GM12878 (cell line): ENCODE results near the gene KLHL24. TPM values are rescaled to one million over a fixed set of nuclear protein-coding genes. Genes with fewer than 3 reads are reported as not detected.

ENCODE experiments used
- ATAC-seq: fragments of 200-7000 bp; cut with Tn5 transposase; 3 replicates; pipeline ENCODE4 v1.9.1; 2020; ENCODE audit warnings: mild to moderate bottlenecking, moderate library complexity
- BruUV-seq: library from RNA; stranded (reverse); fragments of 400-500 nt; replicated peaks from 2 replicates; lab custom pipeline; 2021; lab: Mats Ljungman, UMichigan
- CTCF ChIA-PET: fragments of 300-600 bp; sonication (Branson Sonifier 250); formaldehyde crosslinking; extraction: SDS; loops from one replicate; lab custom pipeline; 2021; ENCODE audit warnings: inconsistent platforms; lab: Yijun Ruan, JAX
- POLR2A ChIA-PET: fragments of 350-600 bp; formaldehyde crosslinking; extraction: SDS; loops from one replicate; lab custom pipeline; 2021; ENCODE audit warnings: inconsistent platforms; lab: Charles Lee
- RAD21 ChIA-PET: fragments of 300-600 bp; sonication (Branson Sonifier 250); formaldehyde crosslinking; loops from one replicate; lab custom pipeline; 2023; ENCODE audit warnings: antibody characterized with exemption; ENCODE audit not compliant: unreplicated experiment; lab: Charles Lee
- SMC1A ChIA-PET: fragments of 300-600 bp; sonication (Branson Sonifier 250); formaldehyde crosslinking; loops from one replicate; lab custom pipeline; 2023; ENCODE audit not compliant: unreplicated experiment, uncharacterized antibody; lab: Charles Lee
- DNase-seq: peaks from one replicate; pipeline ENCODE4 v3.0.0-alpha.2; 2011; ENCODE audit warnings: low read depth, low spot score
- FAIRE-seq: peaks from 3 replicates; lab custom pipeline; 2011; peaks lifted over from hg19 to GRCh38; lab: Jason Lieb, UNC
- H2AFZ ChIP-seq: 2 replicates; pipeline ENCODE4 v1.6.0; 2011; ENCODE audit warnings: low read depth, low read length, control low read depth; ENCODE audit not compliant: control insufficient read depth
- H3K27ac ChIP-seq: 2 replicates; pipeline ENCODE4 v1.5.1; 2011; ENCODE audit warnings: control low read depth; ENCODE audit not compliant: control insufficient read depth, insufficient read depth
- H3K27me3 ChIP-seq, 2 experiments: replicated peaks in 1 of 2; 2 replicates each; pipeline versions ENCODE4 v1.6.0 to v1.6.1; 2011; ENCODE audit warnings: low read length in 1 of 2; ENCODE audit not compliant: control insufficient read depth in 2 of 2, insufficient read depth in 2 of 2
- H3K36me3 ChIP-seq, 2 experiments: 2 replicates each; pipeline ENCODE4 v1.5.1; 2011; ENCODE audit warnings: low read length in 1 of 2; ENCODE audit not compliant: control insufficient read depth in 2 of 2, insufficient read depth in 2 of 2
- H3K4me1 ChIP-seq: 2 replicates; pipeline ENCODE4 v1.6.1; 2011; ENCODE audit warnings: mild to moderate bottlenecking, low read length, moderate library complexity, mixed read lengths; ENCODE audit not compliant: control insufficient read depth, insufficient read depth
- H3K4me2 ChIP-seq: 2 replicates; pipeline ENCODE4 v1.6.0; 2011; ENCODE audit warnings: control low read depth; ENCODE audit not compliant: control insufficient read depth, insufficient read depth
- H3K4me3 ChIP-seq: fragments of 200-600 bp; sonication (generic); 2 replicates; pipeline ENCODE4 v1.5.1; 2016
- H3K79me2 ChIP-seq: 2 replicates; pipeline ENCODE4 v1.6.0; 2011; ENCODE audit warnings: low read length; ENCODE audit not compliant: control insufficient read depth, insufficient read depth
- H3K9ac ChIP-seq: 2 replicates; pipeline ENCODE4 v1.8.0; 2011; ENCODE audit warnings: low read length, control low read depth, mixed read lengths; ENCODE audit not compliant: control insufficient read depth, insufficient read depth
- H3K9me3 ChIP-seq: replicated peaks from 3 replicates; pipeline ENCODE4 v1.5.1; 2011; ENCODE audit warnings: mild to moderate bottlenecking, low read length; ENCODE audit not compliant: control insufficient read depth, insufficient read depth
- H4K20me1 ChIP-seq: 2 replicates; pipeline ENCODE4 v1.6.0; 2011; ENCODE audit not compliant: control insufficient read depth, insufficient read depth
- CBFB ChIP-seq: IDR thresholded peaks from 2 replicates; pipeline ENCODE4 v1.6.1; 2016; ENCODE audit warnings: antibody characterized with exemption, low read depth
- CBX3 ChIP-seq: fragments of 200-600 bp; sonication (generic); IDR thresholded peaks from 2 replicates; pipeline ENCODE4 v1.6.1; 2016; ENCODE audit warnings: low read depth, borderline replicate concordance
- CREM ChIP-seq: IDR thresholded peaks from 2 replicates; pipeline ENCODE4 v1.6.1; 2014; ENCODE audit warnings: antibody characterized with exemption, low read depth
- E2F8 ChIP-seq: fragments of 450-650 bp; IDR thresholded peaks from 2 replicates; pipeline ENCODE4 v1.6.1; 2018; ENCODE audit warnings: mild to moderate bottlenecking, low read depth, moderate library complexity; ENCODE audit not compliant: partially characterized antibody
- ETV6 ChIP-seq, 2 experiments: fragments of 450-650 bp in 1 of 2; IDR thresholded peaks in 1 of 2; conservative IDR thresholded peaks in 1 of 2; 2 replicates each; pipeline ENCODE4 v1.6.1; 2014; ENCODE audit warnings: antibody characterized with exemption in 1 of 2, borderline replicate concordance in 1 of 2, low read depth in 1 of 2, mild to moderate bottlenecking in 1 of 2, moderate library complexity in 1 of 2
- FOS ChIP-seq: IDR thresholded peaks from 3 replicates; pipeline ENCODE4 v1.6.1; 2011; ENCODE audit warnings: borderline replicate concordance; ENCODE audit not compliant: insufficient read length; ENCODE audit errors: extremely low read depth
- GABPA ChIP-seq: IDR thresholded peaks from 2 replicates; pipeline ENCODE4 v1.6.1; 2014; ENCODE audit warnings: antibody characterized with exemption, low read depth, mild to moderate bottlenecking, inconsistent platforms
- HCFC1 ChIP-seq: fragments of 150-350 bp; IDR thresholded peaks from 2 replicates; pipeline ENCODE4 v1.6.1; 2014; ENCODE audit warnings: low read length
- KAT2A ChIP-seq: conservative IDR thresholded peaks from 2 replicates; pipeline ENCODE4 v1.6.1; 2011; ENCODE audit warnings: low read depth, low read length; ENCODE audit not compliant: control insufficient read depth
- LARP7 ChIP-seq: fragments of 450-650 bp; IDR thresholded peaks from 2 replicates; pipeline ENCODE4 v1.6.1; 2017; ENCODE audit warnings: mild to moderate bottlenecking
- NR2C1 ChIP-seq: fragments of 450-650 bp; IDR thresholded peaks from 2 replicates; pipeline ENCODE4 v1.6.1; 2017; ENCODE audit warnings: antibody characterized with exemption, mild to moderate bottlenecking, moderate library complexity
- PAX5 ChIP-seq: IDR thresholded peaks from 2 replicates; pipeline ENCODE4 v1.6.1; 2011; ENCODE audit warnings: low read depth, low read length, borderline replicate concordance
- POU2F2 ChIP-seq: IDR thresholded peaks from 3 replicates; pipeline ENCODE4 v1.6.1; 2011; ENCODE audit warnings: low read depth, mild to moderate bottlenecking, low read length, borderline replicate concordance
- REST ChIP-seq: IDR thresholded peaks from 2 replicates; pipeline ENCODE4 v1.6.1; 2012; ENCODE audit warnings: mild to moderate bottlenecking, low read depth, low read length
- RUNX3 ChIP-seq: IDR thresholded peaks from 2 replicates; pipeline ENCODE4 v1.6.1; 2012; ENCODE audit warnings: low read length, inconsistent platforms
- SMARCA5 ChIP-seq: fragments of 450-650 bp; IDR thresholded peaks from 2 replicates; pipeline ENCODE4 v1.6.1; 2017; ENCODE audit warnings: mild to moderate bottlenecking
- ZSCAN29 ChIP-seq: fragments of 450-650 bp; IDR thresholded peaks from 2 replicates; pipeline ENCODE4 v1.6.1; 2017; ENCODE audit warnings: mild to moderate bottlenecking, moderate library complexity
- WGBS: methylation state at CpG from one replicate; pipeline ENCODE4 v1.1.6; 2016; ENCODE audit warnings: low lambda C conversion rate; ENCODE audit not compliant: insufficient replicate concordance, insufficient coverage; ENCODE audit errors: missing lambda C conversion rate; 5-methylcytosine and 5-hydroxymethylcytosine counted together
- in situ Hi-C: fragments of 300-500 bp; cut with MboI; formaldehyde crosslinking; loops from 9 replicates; pipeline ENCODE4 v1.14.3; 2018; ENCODE audit warnings: mixed read lengths
- intact Hi-C: fragments of 100-400 bp; cut with micrococcal nuclease; formaldehyde crosslinking; loops from one replicate; pipeline ENCODE4 v1.14.2; 2022; ENCODE audit not compliant: unreplicated experiment
- polyA plus RNA-seq, 11 experiments: library from polyadenylated mRNA; depleted of rRNA in 4 of 11; unstranded in 6 of 11; stranded (reverse) in 5 of 11; fragments of >200 nt; fragmentation: Nextera tagmentation in 4 of 11; fragmentation: Illumina TruSeq in 1 of 11; extraction: Ambion mirVana in 4 of 11; extraction: Trizol in 1 of 11; gene quantifications; 1 replicate in 1 of 11; 2 replicates in 10 of 11; pipeline versions ENCODE4 v1.2.1 to v1.2.3, GENCODE V29; 2011 to 2016; ENCODE audit warnings: inconsistent platforms in 2 of 11, missing spikeins in 2 of 11, low read depth in 1 of 11
- total RNA-seq, 4 experiments: library from RNA; depleted of rRNA in 3 of 4; stranded (reverse); fragments of >200 nt in 3 of 4; fragmentation: Illumina TruSeq in 1 of 4; extraction: Trizol in 1 of 4; gene quantifications; 2 replicates each; pipeline versions ENCODE4 v1.2.1 to v1.2.3, GENCODE V29; 2013 to 2021

KLHL24 gene
- total and polyA plus RNA-seq, 10 of the 15 experiments (the other 5 are each of a cell fraction or from before 2014, with no cell fraction given) = 0.91 to 24.3 (median 5.3) TPM

GRCh38 chr3:183728204-183728603 lies 92.8 kb downstream of the KLHL24 start:
- CTCF ChIA-PET = interaction anchor here (0.6 to 1.3 kb wide), 3 partner anchors 12 to 156 kb away, joined by 3 read pairs; partner anchors contain the start of gene PARL
- WGBS = 96% methylated on average over 1 of the region's 1 CpG
- in situ Hi-C loops = no loop called here

More at GRCh38 chr3:183728204-183728603, 92.8 kb downstream of the KLHL24 start:
- no peak overlapping the region for H3K9ac ChIP-seq
- intact Hi-C loops = no loop called here
- no peaks in the 10 kb centered on the region for H4K20me1 ChIP-seq
- FAIRE-seq (no peak), DNase-seq (no peak), ATAC-seq (no peak)
- H3K4me1 ChIP-seq = no peaks in the 10 kb centered on the region
- TF ChIP-seq REST (no peak), LARP7 (no peak), KAT2A (no peak), PAX5 (no peak), CREM (no peak), RUNX3 (no peak), NR2C1 (no peak), HCFC1 (no peak), CBFB (no peak), FOS (no peak), CBX3 (no peak), SMARCA5 (no peak), GABPA (no peak), E2F8 (no peak), ZSCAN29 (no peak), ETV6 (conservative IDR thresholded peaks at IDR 0.05 in 1 of 2, IDR thresholded peaks at IDR 0.05 in 1 of 2; ENCODE audit: borderline replicate concordance in 1 of 2, low read depth in 1 of 2) (no peak), POU2F2 (no peak)
- no peak overlapping the region for H3K4me2 ChIP-seq
- RAD21 ChIA-PET = interaction anchor here (0.7 kb wide), 1 partner anchor 39 kb away, joined by 3 read pairs; no protein-coding TSS in a partner anchor
- H3K27me3 ChIP-seq = no peaks in the 10 kb centered on the region
- SMC1A ChIA-PET = no interaction called here
- H2AFZ ChIP-seq = no peak overlapping the region
- no peak overlapping the region for H3K4me3 ChIP-seq
- POLR2A ChIA-PET = interaction anchor here (0.5 to 1.2 kb wide), 2 partner anchors 22 to 146 kb away, joined by 3 read pairs; no protein-coding TSS in a partner anchor
- H3K9me3 ChIP-seq = no peaks in the 10 kb centered on the region
- H3K36me3 ChIP-seq = peaks cover 8 to 22% of the 10 kb centered on the region in 2 experiments; a peak in 3 of 4 replicates
- H3K27ac ChIP-seq = no peak overlapping the region
- BruUV-seq = no TSS peak
- no peaks in the 10 kb centered on the region for H3K79me2 ChIP-seq
